Activated gamma-delta T cell treated with Interleukin-2 at 50 U/mL for 16 hours (primary cell): ENCODE data around the gene CPT1B.

ENCODE experiments used
- DNase-seq: peaks from one replicate; pipeline ENCODE4 v3.0.0-alpha.2; 2020

The CPT1B gene

GRCh38 chr22:50568626-50569025 lies 9.6 kb downstream of the CPT1B start:
- no peak for DNase-seq

DNA sequence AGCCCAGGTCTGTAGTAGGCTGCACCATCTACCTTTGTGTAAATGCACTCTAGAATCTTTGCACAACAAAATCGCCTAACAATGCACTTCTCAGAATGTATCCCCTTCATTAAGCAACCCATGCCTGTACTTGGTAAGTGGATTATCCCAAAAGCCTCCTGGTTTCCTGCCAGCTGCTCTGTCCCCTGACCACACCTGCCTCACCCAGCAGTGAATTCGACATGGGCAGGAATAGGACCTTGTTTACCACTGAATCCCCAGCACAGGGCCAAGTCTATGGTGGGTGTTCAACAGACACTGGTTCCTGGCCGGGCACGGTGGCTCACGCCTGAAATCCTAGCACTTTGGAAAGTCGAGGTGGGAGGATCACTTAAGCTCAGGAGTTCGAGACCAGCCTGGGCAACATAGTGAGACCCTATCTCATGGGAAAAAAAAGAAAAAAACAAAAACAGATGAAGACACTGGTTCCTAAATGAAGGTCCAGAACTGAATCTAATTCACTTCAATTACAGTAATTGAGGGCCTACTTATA lies 10.4 kb downstream of the CPT1B start:
- no peak for DNase-seq

DNA sequence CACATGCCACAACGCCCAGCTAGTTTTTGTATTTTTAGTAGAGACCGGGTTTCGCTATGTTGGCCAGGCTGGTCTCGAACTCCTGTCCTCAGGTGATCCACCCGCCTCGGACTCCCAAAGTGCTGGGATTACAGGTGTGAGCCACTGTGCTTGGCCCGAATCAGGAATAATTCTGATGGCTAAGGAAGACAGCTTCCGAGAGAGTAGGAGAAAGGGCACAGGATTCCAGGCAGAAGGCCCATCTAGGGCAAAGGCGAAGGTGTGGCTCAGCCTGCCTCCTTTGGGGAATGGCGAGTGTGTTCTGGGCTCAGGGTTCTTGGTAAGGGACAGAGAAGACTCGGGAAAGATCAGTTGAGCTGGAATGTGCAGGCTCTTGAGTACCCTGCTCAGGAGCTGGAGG lies 13.9 kb downstream of the CPT1B start:
- no peak for DNase-seq

DNA sequence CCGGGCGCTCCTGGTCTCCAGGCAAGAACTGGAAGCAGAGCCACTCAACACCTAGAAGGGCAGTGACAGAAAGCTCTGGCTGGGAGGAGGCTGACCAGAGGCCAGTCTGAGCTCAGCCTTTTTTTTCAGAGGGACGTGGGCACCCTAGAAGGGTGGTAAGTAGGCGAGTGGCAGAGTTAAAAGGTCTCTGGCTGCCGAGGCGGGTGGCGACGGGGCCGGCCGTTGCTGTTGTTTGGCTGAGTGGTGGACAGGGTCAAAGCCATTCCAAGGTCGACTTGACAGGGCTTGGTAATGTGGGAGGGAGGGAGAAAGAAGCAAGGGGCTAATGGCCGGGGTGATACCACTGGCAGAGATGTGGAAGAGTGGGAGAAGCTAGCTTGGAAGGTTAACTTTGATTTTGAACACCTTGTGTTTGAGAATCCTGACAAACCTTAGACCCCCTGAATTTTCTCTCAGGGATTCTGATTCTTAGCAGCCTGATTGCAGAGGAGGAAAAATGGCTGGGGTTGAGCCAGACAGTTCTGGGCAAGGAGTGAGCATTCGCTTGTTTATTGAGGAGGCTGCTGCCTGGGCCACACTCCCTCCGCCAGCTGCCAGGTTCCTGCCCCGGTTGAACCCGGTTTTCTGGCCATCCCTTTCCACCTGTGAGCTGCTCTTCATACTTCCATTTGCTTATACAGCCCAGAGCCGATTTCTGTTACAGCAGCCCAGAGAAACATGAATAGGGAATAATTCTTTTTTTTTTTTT lies 14.6 kb downstream of the CPT1B start:
- DNase-seq, result no peak

DNA sequence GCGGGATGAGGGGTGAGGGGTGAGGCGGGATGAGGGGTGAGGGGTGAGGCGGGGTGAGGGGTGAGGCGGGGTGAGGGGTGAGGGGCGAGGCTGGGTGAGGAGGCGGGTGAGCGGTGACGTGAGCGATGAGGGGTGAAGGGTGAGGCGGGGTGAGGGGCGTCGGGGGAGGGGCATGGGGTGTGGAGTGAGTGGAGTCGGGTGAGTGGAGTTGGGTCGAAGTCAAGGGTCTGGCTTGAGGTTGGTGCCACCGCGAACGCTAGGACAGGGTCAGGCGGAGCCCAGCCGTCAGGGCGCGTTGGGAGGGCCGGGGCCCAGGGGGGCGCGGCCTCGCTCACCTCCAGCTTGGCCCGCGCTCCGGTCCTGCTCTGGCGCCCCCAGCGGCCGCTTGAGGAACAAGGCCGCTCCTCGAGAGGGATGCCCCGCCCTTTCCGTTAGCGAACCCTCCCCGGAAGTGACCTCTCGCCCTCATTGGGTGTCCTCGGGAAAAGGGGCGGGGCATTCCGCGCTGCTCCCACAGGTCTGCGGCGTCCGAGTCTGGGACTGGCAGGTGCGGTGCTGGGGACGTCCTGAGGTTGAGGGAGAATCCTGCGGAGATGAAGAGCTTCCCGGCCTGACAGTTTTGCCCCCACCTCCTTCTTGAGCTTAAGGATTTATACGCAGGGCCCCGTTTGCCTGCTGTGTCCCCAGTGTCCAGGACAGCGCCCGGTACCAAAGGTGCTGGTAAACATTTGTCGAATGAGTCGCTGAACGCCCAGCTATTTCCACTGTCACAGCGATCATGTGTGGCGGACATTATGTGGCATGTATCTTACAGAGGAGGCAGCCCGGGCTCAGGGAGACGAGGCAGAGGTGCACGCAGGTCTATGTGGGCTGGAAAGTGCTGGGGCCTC lies 15.5 kb downstream of the CPT1B start, which contains the start of gene SYCE3:
TSS of gene SYCE3 (minus strand) at position 397 of the 890 bp plus-strand sequence. CDS start 6,514 bp downstream, outside the sequence.
- peak; percentile 97 for DNase-seq

GRCh38 chr22:50561401-50562358 lies 16.5 kb downstream of the CPT1B start:
- DNase-seq, result no peak

GRCh38 chr22:50560034-50560433 lies 18.2 kb downstream of the CPT1B start:
- DNase-seq, result no peak

- no peak for DNase-seq
These were observed 21.5 kb downstream of the CPT1B start for GRCh38 chr22:50556703-50557102.

GRCh38 chr22:50553310-50553709 lies 24.9 kb downstream of the CPT1B start:
- DNase-seq, result no peak

- no peak for DNase-seq
These were observed 27.0 kb downstream of the CPT1B start for GRCh38 chr22:50551160-50551752.

DNA sequence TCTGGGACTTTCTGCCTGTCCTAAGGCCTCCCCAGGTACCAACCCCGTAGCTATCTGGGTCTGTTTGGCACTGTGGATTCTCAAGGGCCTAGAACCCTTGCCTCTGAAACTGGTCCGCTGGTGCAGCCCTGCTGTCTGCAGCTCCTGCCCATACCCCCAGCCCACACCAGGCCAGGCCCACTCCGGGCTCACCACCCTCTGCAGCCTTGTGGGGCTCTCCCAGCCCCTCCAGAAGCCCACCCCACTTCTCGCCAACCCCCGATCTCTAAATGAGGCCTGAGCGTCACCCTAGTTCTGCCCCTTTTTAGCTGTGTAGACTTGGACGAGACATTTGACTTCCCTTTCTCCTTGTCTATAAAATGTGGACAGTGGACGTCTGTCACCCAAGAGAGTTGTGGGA lies 27.8 kb downstream of the CPT1B start:
- no peak for DNase-seq

GRCh38 chr22:50548921-50549790 lies 29.1 kb downstream of the CPT1B start:
- DNase-seq, result no peak

DNA sequence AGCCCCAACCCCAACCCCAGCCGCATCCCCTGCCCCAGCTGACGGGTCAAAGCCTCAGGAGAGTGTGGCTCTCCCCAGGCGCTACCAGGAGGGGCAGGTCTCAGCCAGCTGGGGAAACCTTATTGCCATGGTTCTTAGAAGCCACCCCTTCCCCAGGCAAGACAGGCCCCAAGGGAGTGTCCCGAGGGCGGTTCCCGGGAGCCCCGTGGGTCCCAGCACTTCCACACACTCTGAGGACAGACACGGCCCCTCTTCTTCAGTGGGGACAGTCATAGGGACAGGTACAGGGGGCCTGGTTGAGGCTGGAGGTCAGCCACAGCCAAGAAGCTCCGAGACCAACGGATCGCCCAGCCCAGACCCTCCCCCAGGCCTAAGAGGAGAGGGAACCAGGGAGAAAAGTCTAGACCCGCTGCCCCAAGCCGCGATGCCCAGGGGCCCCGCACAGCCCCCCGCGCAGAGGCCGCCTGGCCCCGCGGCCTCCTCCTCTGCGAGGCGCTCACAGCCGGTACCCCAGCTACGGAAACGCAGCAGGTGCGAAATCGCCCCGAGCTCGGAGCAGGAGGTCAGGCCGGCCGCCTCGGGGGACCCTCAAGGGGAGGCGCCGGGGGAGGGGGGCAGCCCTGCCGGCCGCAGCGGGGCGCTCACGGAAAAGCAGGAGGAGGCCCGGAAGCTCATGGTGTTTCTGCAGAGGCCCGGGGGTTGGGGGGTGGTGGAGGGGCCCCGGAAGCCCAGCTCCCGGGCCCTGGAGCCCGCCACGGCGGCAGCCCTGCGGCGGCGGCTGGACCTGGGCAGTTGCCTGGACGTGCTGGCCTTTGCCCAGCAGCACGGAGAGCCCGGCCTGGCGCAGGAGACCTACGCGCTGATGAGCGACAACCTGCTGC lies 29.9 kb downstream of the CPT1B start:
- peak; percentile 63 for DNase-seq

GRCh38 chr22:50547263-50547985 lies 30.8 kb downstream of the CPT1B start:
- no peak for DNase-seq

- DNase-seq, result no peak
These were observed 31.6 kb downstream of the CPT1B start for GRCh38 chr22:50546326-50547262.

GRCh38 chr22:50545522-50546325 lies 32.5 kb downstream of the CPT1B start, which contains the start of gene KLHDC7B:
Gene KLHDC7B (plus strand): TSS chr22:50545899. CDS start chr22:50546244, 345 bp downstream.
- DNase-seq, result no peak

DNA sequence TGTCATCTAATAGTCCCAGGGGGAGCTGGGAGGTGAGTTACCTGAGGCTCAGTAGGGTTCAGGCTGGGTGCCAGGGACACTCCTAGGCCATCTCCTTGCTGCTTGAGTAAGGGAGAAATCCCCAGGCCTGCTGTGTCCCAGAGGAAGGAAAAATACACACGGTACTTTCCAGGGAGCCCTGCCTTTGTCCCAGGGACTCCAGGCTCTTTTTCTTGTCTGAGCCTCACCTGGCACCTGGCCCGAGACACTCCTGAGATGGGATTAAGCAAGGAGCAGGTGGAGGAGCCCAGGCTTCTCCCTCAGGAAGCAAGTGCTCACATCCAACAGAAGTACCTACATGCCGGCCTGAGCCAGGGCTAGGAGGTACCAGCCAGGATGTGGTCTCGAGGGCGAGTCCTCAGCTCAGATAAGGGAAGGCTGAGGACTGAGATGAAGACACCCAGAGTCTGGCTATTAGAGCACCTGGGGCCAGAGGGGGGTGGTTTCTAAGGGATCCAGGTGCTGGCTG lies 33.4 kb downstream of the CPT1B start:
- no peak for DNase-seq
